ENCODE data around the gene NUP93.

GRCh38 chr16:56851671-56852400 lies 121.9 kb downstream of the NUP93 start:
- TF ChIP-seq, protein P1, sequence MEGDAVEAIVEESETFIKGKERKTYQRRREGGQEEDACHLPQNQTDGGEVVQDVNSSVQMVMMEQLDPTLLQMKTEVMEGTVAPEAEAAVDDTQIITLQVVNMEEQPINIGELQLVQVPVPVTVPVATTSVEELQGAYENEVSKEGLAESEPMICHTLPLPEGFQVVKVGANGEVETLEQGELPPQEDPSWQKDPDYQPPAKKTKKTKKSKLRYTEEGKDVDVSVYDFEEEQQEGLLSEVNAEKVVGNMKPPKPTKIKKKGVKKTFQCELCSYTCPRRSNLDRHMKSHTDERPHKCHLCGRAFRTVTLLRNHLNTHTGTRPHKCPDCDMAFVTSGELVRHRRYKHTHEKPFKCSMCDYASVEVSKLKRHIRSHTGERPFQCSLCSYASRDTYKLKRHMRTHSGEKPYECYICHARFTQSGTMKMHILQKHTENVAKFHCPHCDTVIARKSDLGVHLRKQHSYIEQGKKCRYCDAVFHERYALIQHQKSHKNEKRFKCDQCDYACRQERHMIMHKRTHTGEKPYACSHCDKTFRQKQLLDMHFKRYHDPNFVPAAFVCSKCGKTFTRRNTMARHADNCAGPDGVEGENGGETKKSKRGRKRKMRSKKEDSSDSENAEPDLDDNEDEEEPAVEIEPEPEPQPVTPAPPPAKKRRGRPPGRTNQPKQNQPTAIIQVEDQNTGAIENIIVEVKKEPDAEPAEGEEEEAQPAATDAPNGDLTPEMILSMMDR (IDR thresholded peaks at IDR 0.05): peak in 1 of 3 donors; percentile 7
- TF ChIP-seq POLR2A (IDR thresholded peaks at IDR 0.05) (no peak), POLR2AphosphoS5 (IDR thresholded peaks at IDR 0.05) (no peak)
